Embryonic facial prominence (tissue), 1 donor: ENCODE results near the gene HPCAL1.
"Not testable (repeated sequence)": the region's sequence is repeated elsewhere in the genome, so short reads cannot be mapped to it uniquely, and the experiment has no call there.

ENCODE experiments used
- DNase-seq: peaks from one replicate; pipeline ENCODE4 v3.0.0-alpha.2; 2016; ENCODE audit errors: extremely low spot score

The HPCAL1 gene

GRCh38 chr2:10284108-10284870 is 18.4 kb upstream of the HPCAL1 start:
- no peak for DNase-seq

- DNase-seq: no peak
These were observed 17.5 kb upstream of the HPCAL1 start for GRCh38 chr2:10285191-10285555.

DNA sequence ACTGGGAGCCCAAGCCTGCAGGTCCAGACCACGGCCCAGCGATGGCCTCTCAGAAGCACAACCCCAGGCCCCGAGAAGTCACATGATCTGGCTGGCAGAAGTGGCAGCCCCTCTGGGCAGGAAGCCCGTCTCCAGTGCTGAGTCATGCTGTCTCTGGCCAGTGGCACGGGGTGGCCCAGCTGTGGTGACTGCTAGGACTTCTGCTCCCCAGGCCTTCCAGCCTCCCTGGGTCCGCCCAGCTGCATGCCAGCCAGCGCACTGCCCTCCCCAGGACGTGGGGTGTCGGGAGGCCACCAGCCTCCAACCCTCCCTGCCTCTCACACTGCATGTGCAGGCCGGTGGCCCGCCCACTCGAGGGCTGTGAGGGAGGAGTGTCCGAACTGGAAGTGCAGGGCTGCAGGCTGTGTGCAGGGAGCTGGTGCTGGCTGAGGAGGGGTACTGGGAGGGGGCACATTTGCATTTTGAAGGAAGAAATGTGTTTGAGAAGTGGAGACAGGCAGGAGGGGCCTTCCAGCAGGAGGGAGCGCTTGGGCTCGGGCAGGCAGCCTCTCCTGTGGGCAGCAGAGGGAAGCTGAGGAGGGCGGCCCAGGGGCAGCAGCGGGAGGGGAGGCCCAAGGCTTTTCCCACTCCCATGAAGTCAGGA is 17.0 kb upstream of the HPCAL1 start:
- DNase-seq: no peak

DNA sequence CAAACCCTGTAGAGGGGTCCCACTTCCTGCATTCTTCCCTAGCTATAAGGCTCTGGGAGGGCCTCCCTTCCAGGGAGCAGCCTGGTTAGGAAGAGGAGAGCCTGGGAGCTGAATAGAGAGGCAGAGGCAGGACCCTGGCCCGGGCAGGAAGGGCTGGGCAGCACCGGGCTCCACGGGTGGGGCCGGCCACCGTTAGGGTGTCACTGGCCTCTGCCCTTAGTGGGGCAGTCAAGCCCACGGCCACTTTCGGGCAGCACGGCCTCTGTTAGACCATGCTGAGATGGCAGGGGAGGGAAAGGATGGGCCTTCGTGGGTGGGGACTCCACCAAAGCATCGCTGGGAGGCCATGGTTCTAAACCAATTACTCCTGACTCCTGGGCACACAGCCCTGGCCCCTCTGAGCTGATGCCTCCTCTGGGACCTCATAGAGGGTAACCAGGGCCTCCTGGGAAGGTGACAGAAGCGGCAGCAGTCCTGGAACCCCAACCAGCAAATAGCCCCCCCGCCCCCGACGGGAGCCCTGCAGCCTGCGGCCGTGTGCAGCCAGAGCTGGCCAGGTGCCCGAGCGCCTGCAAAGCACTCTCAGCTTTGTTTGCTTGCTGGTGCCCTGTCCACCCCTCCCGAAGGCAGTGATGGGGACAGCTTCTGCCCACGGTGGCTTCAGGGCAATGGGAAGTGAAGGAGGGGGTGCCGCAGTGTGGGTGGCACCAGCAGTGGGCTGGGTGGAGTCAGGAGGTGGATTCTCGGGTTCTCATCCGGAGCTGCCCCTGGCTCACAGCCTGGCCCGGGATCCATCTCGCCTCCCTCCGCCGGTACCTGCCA is 16.3 kb upstream of the HPCAL1 start:
- DNase-seq: no peak

GRCh38 chr2:10287761-10288160 is 14.9 kb upstream of the HPCAL1 start:
- no peak for DNase-seq

GRCh38 chr2:10288606-10289005 is 14.1 kb upstream of the HPCAL1 start:
- no peak for DNase-seq

DNA sequence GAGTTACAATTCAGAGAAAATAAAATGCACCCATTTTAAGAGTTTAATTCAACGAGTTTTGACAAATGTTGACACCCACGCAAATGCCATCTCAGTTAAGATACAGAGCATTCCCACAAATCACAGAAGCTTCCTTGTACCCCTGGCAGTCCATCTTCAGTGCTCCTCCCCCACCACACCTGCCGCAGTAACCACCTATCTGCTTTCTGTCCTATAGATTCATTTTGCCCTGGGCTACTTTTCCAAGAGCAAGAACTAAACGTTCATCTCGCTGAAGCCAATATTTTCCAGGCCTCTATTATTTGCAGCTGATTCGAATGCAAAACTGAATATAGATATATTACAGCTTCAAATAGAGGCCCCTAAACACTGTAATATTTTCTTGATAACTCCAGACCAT is 13.4 kb upstream of the HPCAL1 start:
- no peak for DNase-seq

DNA sequence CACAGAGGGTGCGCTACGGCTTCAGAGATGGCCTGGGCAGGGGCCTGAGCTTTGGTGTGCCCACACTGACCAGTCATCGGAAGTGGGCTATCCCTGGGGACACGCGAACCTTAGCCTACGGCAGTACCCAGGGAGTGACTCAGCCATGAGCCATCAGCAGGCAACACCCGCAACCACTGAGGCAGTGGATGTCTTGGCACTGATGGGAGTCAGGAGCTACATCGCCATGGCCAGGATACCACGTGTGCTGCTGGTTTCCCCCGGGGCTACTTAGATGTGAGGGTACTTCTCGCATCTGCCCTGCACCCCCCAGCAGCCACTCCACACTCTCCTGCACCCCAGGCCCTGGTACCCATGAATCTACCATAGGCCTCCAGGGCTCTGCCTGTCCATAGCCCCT is 12.8 kb upstream of the HPCAL1 start:
- no peak for DNase-seq

DNA sequence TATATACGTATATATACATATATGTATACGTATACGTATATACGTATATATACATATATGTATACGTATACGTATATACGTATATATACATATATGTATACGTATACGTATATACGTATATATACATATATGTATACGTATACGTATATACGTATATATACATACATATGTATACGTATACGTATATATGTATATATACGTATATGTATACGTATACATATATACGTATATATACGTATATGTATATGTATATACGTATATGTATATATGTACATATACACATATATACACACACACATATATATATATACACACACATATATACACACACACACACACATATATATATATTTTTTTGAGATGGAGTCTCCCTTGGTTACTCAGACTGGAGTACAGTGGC is 11.3 kb upstream of the HPCAL1 start:
- DNase-seq: not testable (repeated sequence)

DNA sequence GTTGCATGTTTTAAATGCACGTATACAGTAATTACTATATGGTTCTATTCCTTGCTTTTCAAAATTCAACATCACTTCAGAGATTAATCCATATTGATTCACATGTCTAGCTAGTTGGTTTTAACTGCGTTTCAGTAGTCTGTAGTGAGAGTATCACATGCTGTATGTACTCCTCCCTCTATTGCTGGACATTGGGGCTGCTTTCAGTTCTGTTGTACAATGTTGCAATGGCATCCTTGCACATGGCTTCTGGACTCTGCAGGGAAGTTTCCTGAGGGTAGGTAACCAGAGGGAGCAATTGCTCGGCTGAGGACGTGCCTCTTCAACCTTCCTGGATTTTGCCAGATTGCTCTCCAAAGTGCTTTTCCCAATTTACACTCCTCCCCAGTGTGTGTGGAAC is 10.7 kb upstream of the HPCAL1 start:
- no peak for DNase-seq

DNA sequence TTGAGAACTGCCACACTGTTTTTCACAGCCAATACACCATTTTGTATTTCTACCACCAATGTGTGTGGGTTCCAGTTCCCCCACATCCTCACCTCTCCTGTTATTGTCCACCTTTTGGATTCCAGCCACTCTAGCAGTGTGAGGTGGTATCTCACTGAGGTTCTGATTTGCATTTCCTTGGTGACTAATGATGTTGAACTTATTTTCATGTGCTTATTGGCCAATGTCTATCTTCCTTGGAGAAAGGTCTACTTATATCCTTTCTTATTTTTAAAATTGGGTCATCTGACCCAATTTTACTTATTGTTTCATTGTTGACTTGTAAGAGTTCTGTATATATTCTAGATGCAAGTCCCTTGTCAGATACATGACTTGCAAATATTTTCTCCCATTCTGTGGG is 9.1 kb upstream of the HPCAL1 start:
- no peak for DNase-seq

DNA sequence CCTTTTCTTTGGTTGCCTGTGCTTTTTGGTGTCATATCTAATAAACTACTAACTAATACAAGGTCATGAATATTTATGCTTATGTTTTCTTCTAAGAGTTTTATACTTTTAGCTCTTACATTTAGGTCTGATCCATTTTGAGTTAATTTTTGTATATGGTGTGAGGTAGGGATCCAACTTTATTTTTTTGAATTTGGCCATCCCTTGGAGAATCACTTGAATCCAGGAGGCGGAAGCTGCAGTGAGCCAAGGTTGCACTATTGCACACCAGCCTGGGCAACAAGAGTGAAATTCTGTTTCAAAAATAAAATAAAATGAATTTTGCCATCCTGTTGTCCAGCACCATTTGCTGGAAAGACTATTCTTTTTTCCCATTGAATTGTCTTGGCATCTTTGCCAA is 8.6 kb upstream of the HPCAL1 start:
- no peak for DNase-seq

DNA sequence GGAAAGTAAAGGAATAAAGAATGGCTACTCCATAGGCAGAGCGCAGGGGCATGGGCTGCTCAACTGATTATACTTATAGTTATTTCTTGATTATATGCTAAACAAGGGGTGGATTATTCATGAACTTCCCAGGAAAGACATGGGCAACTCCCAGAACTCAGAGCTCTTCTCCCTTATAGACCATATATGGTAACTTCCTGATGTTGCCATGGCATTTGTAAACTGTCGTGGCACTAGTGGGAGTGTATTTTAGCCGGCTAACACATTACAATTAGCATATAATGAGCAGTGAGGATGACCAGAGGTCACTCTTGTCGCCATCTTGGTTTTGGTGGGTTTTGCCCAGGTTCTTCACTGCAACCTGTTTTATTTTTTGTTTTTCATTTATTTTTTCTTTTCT is 7.1 kb upstream of the HPCAL1 start:
- DNase-seq: not testable (repeated sequence)

DNA sequence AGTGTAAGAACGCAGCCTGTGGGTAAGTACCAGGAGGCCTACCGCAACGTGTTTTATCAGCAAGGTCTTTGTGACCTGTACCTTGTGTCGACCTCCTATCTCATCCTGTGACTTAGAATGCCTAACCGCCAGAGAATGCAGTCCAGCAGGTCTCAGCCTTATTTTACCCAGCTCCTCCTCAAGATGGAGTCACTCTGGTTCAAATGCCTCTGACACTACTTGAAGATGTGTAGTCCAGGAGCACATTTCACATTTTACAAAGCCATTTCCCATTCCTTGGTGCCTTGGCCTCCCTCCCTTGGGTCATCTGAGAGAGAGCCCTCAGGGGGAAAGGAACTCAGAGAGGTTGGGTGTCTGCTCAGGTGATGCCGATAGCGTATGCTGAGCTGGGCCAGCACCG is 6.6 kb upstream of the HPCAL1 start:
- DNase-seq: no peak

GRCh38 chr2:10297191-10297830 is 5.4 kb upstream of the HPCAL1 start:
- no peak for DNase-seq

DNA sequence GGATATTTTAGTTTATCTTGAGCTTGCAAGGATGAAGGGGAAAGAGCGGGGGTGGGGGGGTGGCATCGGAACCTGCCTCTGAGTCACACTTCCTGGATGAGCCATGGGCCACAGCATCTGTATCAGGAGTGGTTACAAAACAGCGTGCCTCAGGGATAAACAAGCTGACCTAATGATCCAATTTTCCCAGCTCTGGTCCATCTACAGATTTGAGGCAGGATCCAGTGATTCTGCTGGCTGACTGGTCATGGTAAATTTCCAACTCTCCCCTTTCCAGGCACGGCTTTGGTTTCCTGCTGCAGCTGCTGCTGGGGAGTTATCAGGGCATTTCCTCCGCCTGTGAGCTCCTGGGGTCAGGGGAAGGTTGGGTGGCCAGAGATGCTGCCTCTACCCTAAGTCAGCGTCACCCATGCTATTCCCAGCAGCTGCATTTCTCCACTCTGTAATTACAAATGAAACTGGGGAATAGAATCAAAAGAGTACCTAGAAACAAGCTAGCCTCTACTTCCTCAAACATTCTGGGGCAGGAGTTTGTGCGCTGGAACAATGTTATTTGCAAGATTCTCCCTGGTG is 4.7 kb upstream of the HPCAL1 start:
- DNase-seq: no peak

DNA sequence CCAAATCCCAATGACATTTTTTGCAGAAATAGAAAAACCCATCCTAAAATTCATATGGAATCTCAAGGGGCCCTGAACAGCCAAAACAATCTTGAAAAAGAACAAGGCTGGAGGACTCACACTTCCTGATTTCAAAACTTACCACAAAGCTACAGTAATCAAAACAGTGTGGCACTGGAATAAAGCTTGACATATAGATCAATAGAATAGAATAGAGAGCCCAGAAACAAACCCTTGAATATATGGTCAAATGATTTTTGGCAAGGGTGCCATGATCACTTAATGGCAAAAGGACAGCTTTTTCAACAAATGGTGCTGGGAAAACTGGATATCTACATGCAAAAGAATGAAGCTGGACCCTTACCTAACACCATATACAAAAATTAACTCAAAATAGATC is 3.9 kb upstream of the HPCAL1 start:
- DNase-seq: not testable (repeated sequence)

GRCh38 chr2:10300328-10300920 is 2.3 kb upstream of the HPCAL1 start:
- no peak for DNase-seq

GRCh38 chr2:10300997-10301940 is 1.4 kb upstream of the HPCAL1 start:
- no peak for DNase-seq

DNA sequence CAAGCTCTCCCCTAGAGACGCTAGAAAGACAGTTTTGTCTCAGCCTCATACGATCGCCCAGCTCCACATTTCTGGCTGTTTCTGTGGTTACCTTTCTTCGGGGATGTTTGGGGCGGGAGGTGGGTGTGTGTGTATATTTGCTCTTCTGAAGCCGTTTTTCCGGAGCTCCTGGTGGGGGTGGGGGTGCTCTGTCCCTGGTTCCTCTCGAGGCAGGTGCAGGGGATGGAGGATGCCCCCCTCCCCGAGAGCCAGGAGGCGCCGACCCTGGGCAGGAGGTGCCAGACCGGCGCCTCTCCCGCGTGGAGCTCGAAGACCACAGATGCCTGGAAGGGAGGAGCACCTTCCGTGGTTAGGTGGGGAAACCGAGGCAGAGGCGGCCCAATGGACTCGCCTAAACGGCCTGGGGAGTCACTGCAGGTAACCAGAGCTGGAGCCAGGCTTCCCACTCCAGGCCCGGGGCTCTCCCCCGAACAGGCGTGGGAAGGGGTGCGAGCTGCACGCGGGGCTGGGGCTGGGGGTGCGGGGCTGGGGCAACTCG is 694 bp upstream of the HPCAL1 start:
- DNase-seq: no peak
